GM12878 (cell line): Measurements from ENCODE around the gene NDE1. TPM values are rescaled to one million over a fixed set of nuclear protein-coding genes. Genes with fewer than 3 reads are reported as not detected.
"Not testable (repeated sequence)": the region's sequence is repeated elsewhere in the genome, so short reads cannot be mapped to it uniquely, and the experiment has no call there.

Source experiments
- ATAC-seq: fragments of 200-7000 bp; cut with Tn5 transposase; 3 replicates; pipeline ENCODE4 v1.9.1; 2020; ENCODE audit warnings: mild to moderate bottlenecking, moderate library complexity
- BruUV-seq: library from RNA; stranded (reverse); fragments of 400-500 nt; replicated peaks from 2 replicates; lab custom pipeline; 2021; lab: Mats Ljungman, UMichigan
- CTCF ChIA-PET: fragments of 300-600 bp; sonication (Branson Sonifier 250); formaldehyde crosslinking; extraction: SDS; loops from one replicate; lab custom pipeline; 2021; ENCODE audit warnings: inconsistent platforms; lab: Yijun Ruan, JAX
- POLR2A ChIA-PET: fragments of 350-600 bp; formaldehyde crosslinking; extraction: SDS; loops from one replicate; lab custom pipeline; 2021; ENCODE audit warnings: inconsistent platforms; lab: Charles Lee
- RAD21 ChIA-PET: fragments of 300-600 bp; sonication (Branson Sonifier 250); formaldehyde crosslinking; loops from one replicate; lab custom pipeline; 2023; ENCODE audit warnings: antibody characterized with exemption; ENCODE audit not compliant: unreplicated experiment; lab: Charles Lee
- SMC1A ChIA-PET: fragments of 300-600 bp; sonication (Branson Sonifier 250); formaldehyde crosslinking; loops from one replicate; lab custom pipeline; 2023; ENCODE audit not compliant: unreplicated experiment, uncharacterized antibody; lab: Charles Lee
- DNase-seq: peaks from one replicate; pipeline ENCODE4 v3.0.0-alpha.2; 2011; ENCODE audit warnings: low read depth, low spot score
- FAIRE-seq: peaks from 3 replicates; lab custom pipeline; 2011; peaks lifted over from hg19 to GRCh38; lab: Jason Lieb, UNC
- H2AFZ ChIP-seq: 2 replicates; pipeline ENCODE4 v1.6.0; 2011; ENCODE audit warnings: low read depth, low read length, control low read depth; ENCODE audit not compliant: control insufficient read depth
- H3K27ac ChIP-seq: 2 replicates; pipeline ENCODE4 v1.5.1; 2011; ENCODE audit warnings: control low read depth; ENCODE audit not compliant: control insufficient read depth, insufficient read depth
- H3K27me3 ChIP-seq, 2 experiments: replicated peaks in 1 of 2; 2 replicates each; pipeline versions ENCODE4 v1.6.0 to v1.6.1; 2011; ENCODE audit warnings: low read length in 1 of 2; ENCODE audit not compliant: control insufficient read depth in 2 of 2, insufficient read depth in 2 of 2
- H3K36me3 ChIP-seq, 2 experiments: 2 replicates each; pipeline ENCODE4 v1.5.1; 2011; ENCODE audit warnings: low read length in 1 of 2; ENCODE audit not compliant: control insufficient read depth in 2 of 2, insufficient read depth in 2 of 2
- H3K4me1 ChIP-seq: 2 replicates; pipeline ENCODE4 v1.6.1; 2011; ENCODE audit warnings: mild to moderate bottlenecking, low read length, moderate library complexity, mixed read lengths; ENCODE audit not compliant: control insufficient read depth, insufficient read depth
- H3K4me2 ChIP-seq: 2 replicates; pipeline ENCODE4 v1.6.0; 2011; ENCODE audit warnings: control low read depth; ENCODE audit not compliant: control insufficient read depth, insufficient read depth
- H3K4me3 ChIP-seq: fragments of 200-600 bp; sonication (generic); 2 replicates; pipeline ENCODE4 v1.5.1; 2016
- H3K79me2 ChIP-seq: 2 replicates; pipeline ENCODE4 v1.6.0; 2011; ENCODE audit warnings: low read length; ENCODE audit not compliant: control insufficient read depth, insufficient read depth
- H3K9ac ChIP-seq: 2 replicates; pipeline ENCODE4 v1.8.0; 2011; ENCODE audit warnings: low read length, control low read depth, mixed read lengths; ENCODE audit not compliant: control insufficient read depth, insufficient read depth
- H3K9me3 ChIP-seq: replicated peaks from 3 replicates; pipeline ENCODE4 v1.5.1; 2011; ENCODE audit warnings: mild to moderate bottlenecking, low read length; ENCODE audit not compliant: control insufficient read depth, insufficient read depth
- H4K20me1 ChIP-seq: 2 replicates; pipeline ENCODE4 v1.6.0; 2011; ENCODE audit not compliant: control insufficient read depth, insufficient read depth
- ATF7 ChIP-seq: fragments of 450-650 bp; IDR thresholded peaks from 2 replicates; pipeline ENCODE4 v1.6.1; 2016; ENCODE audit warnings: low read depth, mild to moderate bottlenecking
- RAD21 ChIP-seq: IDR thresholded peaks from 2 replicates; pipeline ENCODE4 v1.6.1; 2011; ENCODE audit warnings: mild to moderate bottlenecking, low read depth, low read length, moderate library complexity; ENCODE audit not compliant: insufficient read depth
- WGBS: methylation state at CpG from one replicate; pipeline ENCODE4 v1.1.6; 2016; ENCODE audit warnings: low lambda C conversion rate; ENCODE audit not compliant: insufficient replicate concordance, insufficient coverage; ENCODE audit errors: missing lambda C conversion rate; 5-methylcytosine and 5-hydroxymethylcytosine counted together
- in situ Hi-C: fragments of 300-500 bp; cut with MboI; formaldehyde crosslinking; loops from 9 replicates; pipeline ENCODE4 v1.14.3; 2018; ENCODE audit warnings: mixed read lengths
- intact Hi-C: fragments of 100-400 bp; cut with micrococcal nuclease; formaldehyde crosslinking; loops from one replicate; pipeline ENCODE4 v1.14.2; 2022; ENCODE audit not compliant: unreplicated experiment
- polyA plus RNA-seq, 11 experiments: library from polyadenylated mRNA; depleted of rRNA in 4 of 11; unstranded in 6 of 11; stranded (reverse) in 5 of 11; fragments of >200 nt; fragmentation: Nextera tagmentation in 4 of 11; fragmentation: Illumina TruSeq in 1 of 11; extraction: Ambion mirVana in 4 of 11; extraction: Trizol in 1 of 11; gene quantifications; 1 replicate in 1 of 11; 2 replicates in 10 of 11; pipeline versions ENCODE4 v1.2.1 to v1.2.3, GENCODE V29; 2011 to 2016; ENCODE audit warnings: inconsistent platforms in 2 of 11, missing spikeins in 2 of 11, low read depth in 1 of 11
- total RNA-seq, 4 experiments: library from RNA; depleted of rRNA in 3 of 4; stranded (reverse); fragments of >200 nt in 3 of 4; fragmentation: Illumina TruSeq in 1 of 4; extraction: Trizol in 1 of 4; gene quantifications; 2 replicates each; pipeline versions ENCODE4 v1.2.1 to v1.2.3, GENCODE V29; 2013 to 2021
- TF ChIP-seq, protein P1 (sequence below): fragments of 450-650 bp; IDR thresholded peaks from 2 replicates; pipeline ENCODE4 v1.6.1; 2016; ENCODE audit warnings: mild to moderate bottlenecking

The NDE1 gene
- total and polyA plus RNA-seq, 10 of the 15 experiments (the other 5 are each of a cell fraction or from before 2014, with no cell fraction given), result 5.7 to 148 (median 87.8) TPM

DNA sequence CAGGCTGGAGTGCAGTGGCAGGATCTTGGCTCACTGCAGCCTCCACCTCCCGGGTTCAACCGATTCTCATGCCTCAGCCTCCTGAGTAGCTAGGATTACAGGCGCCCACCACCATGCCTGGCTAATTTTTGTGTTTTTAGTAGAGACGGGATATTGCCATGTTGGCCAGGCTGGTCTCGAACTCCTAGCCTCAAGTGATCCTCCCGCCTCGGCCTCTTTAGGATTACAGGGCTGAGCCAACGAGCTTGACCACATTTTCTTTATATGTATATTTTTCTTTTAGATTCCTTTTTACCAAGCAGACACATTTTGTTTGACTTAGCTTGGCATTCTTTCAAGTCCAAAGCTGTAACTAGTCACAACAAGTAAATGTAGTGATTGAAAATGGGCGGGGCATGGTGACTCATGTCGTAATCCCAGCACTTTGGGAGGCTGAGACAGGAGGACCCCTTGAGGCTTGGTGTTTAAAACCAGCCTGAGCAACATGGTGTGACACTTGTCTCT lies 5.0 kb upstream of the NDE1 start:
- RAD21 ChIA-PET, result interaction anchor here (1.0 to 1.5 kb wide), 2 partner anchors 11 to 55 kb away, joined by 3 to 6 read pairs; no protein-coding TSS in a partner anchor
- CTCF ChIA-PET, result interaction anchor here (1.0 kb wide), 1 partner anchor 59 kb away, joined by 3 read pairs; no protein-coding TSS in a partner anchor
- WGBS, result 62% methylated on average over 10 of the region's 10 CpGs

More for the DNA sequence above, 5.0 kb upstream of the NDE1 start:
- H3K9ac ChIP-seq, result 0 out of 2 replicates have a peak overlapping the region, but pooled peaks have one; percentile 30
- in situ Hi-C loops, result loop anchor here (25.0 kb wide), 1 partner anchor 1008 kb away; the partner anchor contains the start of genes BFAR and PARN
- H2AFZ ChIP-seq, H3K9me3 ChIP-seq, FAIRE-seq, ATAC-seq, BruUV-seq, H4K20me1 ChIP-seq, H3K27me3 ChIP-seq, DNase-seq, H3K36me3 ChIP-seq, intact Hi-C loops, H3K4me3 ChIP-seq: not testable (repeated sequence)
- ChIA-PET POLR2A (interaction anchor here (0.6 to 1.3 kb wide), 6 partner anchors 8 to 253 kb away, joined by 3 to 6 read pairs (median 3); no protein-coding TSS in a partner anchor), SMC1A (interaction anchor here (1.2 to 5.5 kb wide), 8 partner anchors 9 to 81 kb away, joined by 3 to 43 read pairs (median 4); no protein-coding TSS in a partner anchor)
- peaks cover 30% of the 10 kb centered on the region for H3K4me1 ChIP-seq
- peak overlapping the region; percentile 77 for H3K4me2 ChIP-seq
- H3K79me2 ChIP-seq, result peaks cover 28% of the 10 kb centered on the region
- TF ChIP-seq, protein P1, sequence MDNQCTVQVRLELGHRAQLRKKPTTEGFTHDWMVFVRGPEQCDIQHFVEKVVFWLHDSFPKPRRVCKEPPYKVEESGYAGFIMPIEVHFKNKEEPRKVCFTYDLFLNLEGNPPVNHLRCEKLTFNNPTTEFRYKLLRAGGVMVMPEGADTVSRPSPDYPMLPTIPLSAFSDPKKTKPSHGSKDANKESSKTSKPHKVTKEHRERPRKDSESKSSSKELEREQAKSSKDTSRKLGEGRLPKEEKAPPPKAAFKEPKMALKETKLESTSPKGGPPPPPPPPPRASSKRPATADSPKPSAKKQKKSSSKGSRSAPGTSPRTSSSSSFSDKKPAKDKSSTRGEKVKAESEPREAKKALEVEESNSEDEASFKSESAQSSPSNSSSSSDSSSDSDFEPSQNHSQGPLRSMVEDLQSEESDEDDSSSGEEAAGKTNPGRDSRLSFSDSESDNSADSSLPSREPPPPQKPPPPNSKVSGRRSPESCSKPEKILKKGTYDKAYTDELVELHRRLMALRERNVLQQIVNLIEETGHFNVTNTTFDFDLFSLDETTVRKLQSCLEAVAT, result peak; percentile 72; the same call in 1 of the 2 replicates
- TF ChIP-seq RAD21 (0 out of 2 replicates have a peak, but pooled peaks have one; percentile 3), ATF7 (peak; percentile 40)
- H3K27ac ChIP-seq, result peak overlapping the region; percentile 97
